HCT116 (cell line): ENCODE results near the gene HAUS6. TPM values are rescaled to one million over a fixed set of nuclear protein-coding genes. Genes with fewer than 3 reads are reported as not detected.

Experiments used
- ATAC-seq: fragments of 200-7000 bp; cut with Tn5 transposase; 2 replicates; pipeline ENCODE4 v1.9.1; 2020; ENCODE audit warnings: mild to moderate bottlenecking, moderate library complexity
- BruUV-seq: library from RNA; stranded (reverse); fragments of 400-500 nt; replicated peaks from 2 replicates; lab custom pipeline; 2021; lab: Mats Ljungman, UMichigan
- CTCF ChIA-PET: fragments of 300-600 bp; sonication (Branson Sonifier 250); formaldehyde crosslinking; loops from one replicate; lab custom pipeline; 2021; ENCODE audit warnings: antibody characterized with exemption; lab: Charles Lee
- POLR2A ChIA-PET: fragments of 300-600, 350-600 bp; sonication (Branson Sonifier 250); formaldehyde crosslinking; loops from one replicate; lab custom pipeline; 2021; ENCODE audit warnings: antibody characterized with exemption; lab: Charles Lee
- RAD21 ChIA-PET, 2 experiments: fragments of 300-600 bp; sonication (Branson Sonifier 250); formaldehyde crosslinking; loops; one replicate each; lab custom pipeline; 2023; ENCODE audit warnings: low total read pairs in 2 of 2; ENCODE audit not compliant: uncharacterized antibody in 2 of 2, unreplicated experiment in 2 of 2, low non-redundant PET in 1 of 2; lab: Charles Lee
- DNase-seq: peaks from one replicate; pipeline ENCODE4 v3.0.0-alpha.2; 2010; ENCODE audit warnings: low read depth, low spot score
- H2AFZ ChIP-seq: fragments of 200-600 bp; shearing (Covaris generic), sonication (generic); 2 replicates; pipeline ENCODE4 v1.6.1; 2017; ENCODE audit warnings: low read depth, mixed run types, mixed read lengths, antibody characterized with exemption, low read length; ENCODE audit not compliant: poor library complexity, severe bottlenecking
- H3K27ac ChIP-seq: 2 replicates; pipeline ENCODE4 v1.5.1; 2012; ENCODE audit warnings: low read depth, low read length
- H3K27me3 ChIP-seq: fragments of 200-600 bp; sonication (generic); 2 replicates; pipeline ENCODE4 v1.6.1; 2016; ENCODE audit warnings: mixed run types, low read length, mixed read lengths; ENCODE audit not compliant: insufficient read depth
- H3K36me3 ChIP-seq, 2 experiments: fragments of 200-500 bp in 1 of 2; fragments of 200-600 bp in 1 of 2; sonication (Bioruptor generic) in 1 of 2; sonication (generic) in 1 of 2; 2 replicates each; pipeline versions ENCODE4 v1.5.1 to v1.6.1; 2014 to 2016; ENCODE audit warnings: low read length in 2 of 2, inconsistent platforms in 1 of 2, mixed read lengths in 1 of 2, mixed run types in 1 of 2; ENCODE audit not compliant: insufficient read depth in 2 of 2, control insufficient read depth in 1 of 2
- H3K4me1 ChIP-seq, 2 experiments: fragments of 200-600 bp in 1 of 2; sonication (generic) in 1 of 2; 2 replicates each; pipeline versions ENCODE4 v1.5.1 to v1.6.1; 2012 to 2017; ENCODE audit warnings: low read length in 2 of 2, inconsistent platforms in 1 of 2, mild to moderate bottlenecking in 1 of 2, mixed read lengths in 1 of 2, mixed run types in 1 of 2, moderate library complexity in 1 of 2; ENCODE audit not compliant: insufficient read depth in 2 of 2, control insufficient read depth in 1 of 2
- H3K4me2 ChIP-seq: fragments of 200-600 bp; sonication (generic); 2 replicates; pipeline ENCODE4 v1.6.1; 2017; ENCODE audit warnings: mixed run types, low read length, mixed read lengths
- H3K4me3 ChIP-seq, 2 experiments: fragments of 200-600 bp in 1 of 2; sonication (generic) in 1 of 2; replicated peaks in 1 of 2; 2 replicates each; pipeline ENCODE4 v1.5.1; 2011 to 2016; ENCODE audit warnings: low read length in 2 of 2, control low read depth in 1 of 2, low read depth in 1 of 2, mild to moderate bottlenecking in 1 of 2, mixed read lengths in 1 of 2, mixed run types in 1 of 2
- H3K79me2 ChIP-seq: fragments of 200-600 bp; sonication (generic); 2 replicates; pipeline ENCODE4 v1.6.1; 2017; ENCODE audit warnings: mild to moderate bottlenecking, mixed run types, low read length, moderate library complexity, mixed read lengths; ENCODE audit not compliant: insufficient read depth
- H3K9ac ChIP-seq: fragments of 200-600 bp; sonication (generic); 2 replicates; pipeline ENCODE4 v1.6.1; 2016; ENCODE audit warnings: low read length, mixed read lengths
- H3K9me2 ChIP-seq: fragments of 200-600 bp; sonication (generic), shearing (Covaris generic); 2 replicates; pipeline ENCODE4 v1.6.1; 2017; ENCODE audit warnings: mixed run types, mild to moderate bottlenecking, moderate library complexity; ENCODE audit not compliant: insufficient read depth
- H3K9me3 ChIP-seq, 2 experiments: fragments of 200-500 bp in 1 of 2; fragments of 200-600 bp in 1 of 2; sonication (Bioruptor generic) in 1 of 2; sonication (generic) in 1 of 2; 2 replicates each; pipeline ENCODE4 v1.6.1; 2014 to 2017; ENCODE audit warnings: low read length in 2 of 2, mixed read lengths in 2 of 2, inconsistent platforms in 1 of 2, low read depth in 1 of 2, mild to moderate bottlenecking in 1 of 2, mixed run types in 1 of 2, moderate library complexity in 1 of 2; ENCODE audit not compliant: control insufficient read depth in 1 of 2, insufficient read depth in 1 of 2
- H4K20me1 ChIP-seq: fragments of 200-600 bp; sonication (generic), shearing (Covaris generic); 2 replicates; pipeline ENCODE4 v1.6.1; 2017; ENCODE audit warnings: mixed run types, mild to moderate bottlenecking, moderate library complexity; ENCODE audit not compliant: insufficient read depth
- POLR2AphosphoS5 ChIP-seq: IDR thresholded peaks from 2 replicates; pipeline ENCODE4 v1.6.1; 2011; ENCODE audit warnings: mild to moderate bottlenecking, low read depth, low read length, moderate library complexity
- RAD21 ChIP-seq: IDR thresholded peaks from 2 replicates; pipeline ENCODE4 v1.6.1; 2012; ENCODE audit warnings: low read depth, mild to moderate bottlenecking
- YY1 ChIP-seq: IDR thresholded peaks from 2 replicates; pipeline ENCODE4 v1.6.1; 2011; ENCODE audit warnings: low read length, low read depth, moderate library complexity, mild to moderate bottlenecking; ENCODE audit not compliant: insufficient replicate concordance; ENCODE audit errors: extremely low read depth
- intact Hi-C: fragments of 100-400 bp; cut with micrococcal nuclease; formaldehyde crosslinking; loops from 2 replicates; pipeline ENCODE4 v1.10.0; 2022
- total RNA-seq: library from RNA; stranded (reverse); gene quantifications from one replicate; pipeline ENCODE4 v1.2.1, GENCODE V29; 2021; ENCODE audit not compliant: unreplicated experiment
- TF ChIP-seq, protein P1 (sequence below): IDR thresholded peaks from 2 replicates; pipeline ENCODE4 v1.6.1; 2012; ENCODE audit warnings: low read depth
- TF ChIP-seq, protein P2 (sequence below): IDR thresholded peaks from 2 replicates; pipeline ENCODE4 v1.6.1; 2011; ENCODE audit warnings: mild to moderate bottlenecking, low read length, moderate library complexity; ENCODE audit not compliant: insufficient replicate concordance; ENCODE audit errors: extremely low read depth

HAUS6 gene
- total RNA-seq, 1 experiment from 2014 or later = 28.8 TPM

DNA sequence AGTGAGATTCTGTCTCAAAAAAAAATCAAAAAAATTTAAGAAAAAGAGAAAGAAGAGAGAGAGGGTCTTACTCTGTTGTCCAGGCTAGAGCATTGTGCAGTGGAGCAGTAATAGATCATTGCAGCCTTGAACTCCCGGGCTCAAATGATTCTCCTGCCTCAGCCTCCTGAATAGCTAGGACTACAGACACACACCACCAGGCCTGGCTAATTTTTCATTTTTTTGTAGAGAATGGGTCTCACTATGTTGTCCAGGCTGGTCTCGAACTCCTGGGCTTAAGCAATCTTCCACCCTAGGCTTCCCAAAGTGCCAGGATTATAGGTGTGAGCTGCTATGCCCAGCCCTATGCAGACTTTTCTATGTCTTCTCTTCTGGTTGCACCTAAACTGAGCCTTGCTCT, 28.5 kb downstream of the HAUS6 start:
- CTCF ChIA-PET = interaction anchor here (1.9 kb wide), 1 partner anchor 12 kb away, joined by 4 read pairs; no protein-coding TSS in a partner anchor
- H3K36me3 ChIP-seq = peaks cover 38 to 54% of the 10 kb centered on the region in 2 experiments

More for the DNA sequence above, 28.5 kb downstream of the HAUS6 start:
- Histone ChIP-seq H3K9me3 (no peaks in the 10 kb centered on the region), H3K27me3 (no peaks in the 10 kb centered on the region), H3K4me2 (no peak overlapping the region), H3K79me2 (peaks cover 12% of the 10 kb centered on the region), H3K4me3 (no peak overlapping the region), H2AFZ (no peak overlapping the region), H3K9me2 (no peaks in the 10 kb centered on the region), H4K20me1 (no peaks in the 10 kb centered on the region), H3K4me1 (peaks cover 0 to 4% of the 10 kb centered on the region in 2 experiments; a peak in 1 of 4 replicates), H3K9ac (no peak overlapping the region), H3K27ac (no peak overlapping the region)
- DNase-seq (no peak), ATAC-seq (peak; percentile 38; the same call in 1 of the 2 replicates)
- POLR2A ChIA-PET = no interaction called here
- BruUV-seq = no TSS peak
- intact Hi-C loops = no loop called here
- RAD21 ChIA-PET = no interaction called here
- TF ChIP-seq RAD21 (no peak), POLR2AphosphoS5 (no peak), YY1 (no peak)
- TF ChIP-seq, protein P1, sequence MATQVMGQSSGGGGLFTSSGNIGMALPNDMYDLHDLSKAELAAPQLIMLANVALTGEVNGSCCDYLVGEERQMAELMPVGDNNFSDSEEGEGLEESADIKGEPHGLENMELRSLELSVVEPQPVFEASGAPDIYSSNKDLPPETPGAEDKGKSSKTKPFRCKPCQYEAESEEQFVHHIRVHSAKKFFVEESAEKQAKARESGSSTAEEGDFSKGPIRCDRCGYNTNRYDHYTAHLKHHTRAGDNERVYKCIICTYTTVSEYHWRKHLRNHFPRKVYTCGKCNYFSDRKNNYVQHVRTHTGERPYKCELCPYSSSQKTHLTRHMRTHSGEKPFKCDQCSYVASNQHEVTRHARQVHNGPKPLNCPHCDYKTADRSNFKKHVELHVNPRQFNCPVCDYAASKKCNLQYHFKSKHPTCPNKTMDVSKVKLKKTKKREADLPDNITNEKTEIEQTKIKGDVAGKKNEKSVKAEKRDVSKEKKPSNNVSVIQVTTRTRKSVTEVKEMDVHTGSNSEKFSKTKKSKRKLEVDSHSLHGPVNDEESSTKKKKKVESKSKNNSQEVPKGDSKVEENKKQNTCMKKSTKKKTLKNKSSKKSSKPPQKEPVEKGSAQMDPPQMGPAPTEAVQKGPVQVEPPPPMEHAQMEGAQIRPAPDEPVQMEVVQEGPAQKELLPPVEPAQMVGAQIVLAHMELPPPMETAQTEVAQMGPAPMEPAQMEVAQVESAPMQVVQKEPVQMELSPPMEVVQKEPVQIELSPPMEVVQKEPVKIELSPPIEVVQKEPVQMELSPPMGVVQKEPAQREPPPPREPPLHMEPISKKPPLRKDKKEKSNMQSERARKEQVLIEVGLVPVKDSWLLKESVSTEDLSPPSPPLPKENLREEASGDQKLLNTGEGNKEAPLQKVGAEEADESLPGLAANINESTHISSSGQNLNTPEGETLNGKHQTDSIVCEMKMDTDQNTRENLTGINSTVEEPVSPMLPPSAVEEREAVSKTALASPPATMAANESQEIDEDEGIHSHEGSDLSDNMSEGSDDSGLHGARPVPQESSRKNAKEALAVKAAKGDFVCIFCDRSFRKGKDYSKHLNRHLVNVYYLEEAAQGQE = no peak
- TF ChIP-seq, protein P2, sequence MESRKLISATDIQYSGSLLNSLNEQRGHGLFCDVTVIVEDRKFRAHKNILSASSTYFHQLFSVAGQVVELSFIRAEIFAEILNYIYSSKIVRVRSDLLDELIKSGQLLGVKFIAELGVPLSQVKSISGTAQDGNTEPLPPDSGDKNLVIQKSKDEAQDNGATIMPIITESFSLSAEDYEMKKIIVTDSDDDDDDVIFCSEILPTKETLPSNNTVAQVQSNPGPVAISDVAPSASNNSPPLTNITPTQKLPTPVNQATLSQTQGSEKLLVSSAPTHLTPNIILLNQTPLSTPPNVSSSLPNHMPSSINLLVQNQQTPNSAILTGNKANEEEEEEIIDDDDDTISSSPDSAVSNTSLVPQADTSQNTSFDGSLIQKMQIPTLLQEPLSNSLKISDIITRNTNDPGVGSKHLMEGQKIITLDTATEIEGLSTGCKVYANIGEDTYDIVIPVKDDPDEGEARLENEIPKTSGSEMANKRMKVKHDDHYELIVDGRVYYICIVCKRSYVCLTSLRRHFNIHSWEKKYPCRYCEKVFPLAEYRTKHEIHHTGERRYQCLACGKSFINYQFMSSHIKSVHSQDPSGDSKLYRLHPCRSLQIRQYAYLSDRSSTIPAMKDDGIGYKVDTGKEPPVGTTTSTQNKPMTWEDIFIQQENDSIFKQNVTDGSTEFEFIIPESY = no peak
